Ishikawa (cell line): ENCODE data around the gene DRICH1.

Experiments
- CEBPB ChIP-seq: IDR thresholded peaks from 2 replicates; pipeline ENCODE4 v1.6.1; 2012
- CREB1 ChIP-seq: IDR thresholded peaks from 2 replicates; pipeline ENCODE4 v1.6.1; 2012; ENCODE audit warnings: low read depth
- EGR1 ChIP-seq: IDR thresholded peaks from 2 replicates; pipeline ENCODE4 v1.6.1; 2012
- EP300 ChIP-seq: IDR thresholded peaks from 2 replicates; pipeline ENCODE4 v1.6.1; 2012; ENCODE audit warnings: borderline replicate concordance
- FOXM1 ChIP-seq: IDR thresholded peaks from 2 replicates; pipeline ENCODE4 v1.6.1; 2012; ENCODE audit warnings: low read depth, borderline replicate concordance
- MAX ChIP-seq: IDR thresholded peaks from 2 replicates; pipeline ENCODE4 v1.6.1; 2012
- NFIC ChIP-seq: IDR thresholded peaks from 2 replicates; pipeline ENCODE4 v1.6.1; 2012
- RAD21 ChIP-seq: IDR thresholded peaks from 2 replicates; pipeline ENCODE4 v1.6.1; 2012; ENCODE audit warnings: low read depth
- TAF1 ChIP-seq: IDR thresholded peaks from 2 replicates; pipeline ENCODE4 v1.6.1; 2012; ENCODE audit warnings: low read depth, mild to moderate bottlenecking
- TCF12 ChIP-seq: IDR thresholded peaks from 2 replicates; pipeline ENCODE4 v1.6.1; 2012; ENCODE audit warnings: low read depth
- TEAD4 ChIP-seq: IDR thresholded peaks from 2 replicates; pipeline ENCODE4 v1.6.1; 2012
- USF1 ChIP-seq: IDR thresholded peaks from 2 replicates; pipeline ENCODE4 v1.6.1; 2012
- YY1 ChIP-seq: IDR thresholded peaks from 2 replicates; pipeline ENCODE4 v1.6.1; 2012; ENCODE audit warnings: low read depth
- ZBTB7A ChIP-seq: IDR thresholded peaks from 2 replicates; pipeline ENCODE4 v1.6.1; 2012; ENCODE audit warnings: low read depth
- TF ChIP-seq, protein P1 (sequence below): IDR thresholded peaks from 2 replicates; pipeline ENCODE4 v1.6.1; 2012; ENCODE audit warnings: low read depth, mild to moderate bottlenecking

Gene DRICH1

DNA sequence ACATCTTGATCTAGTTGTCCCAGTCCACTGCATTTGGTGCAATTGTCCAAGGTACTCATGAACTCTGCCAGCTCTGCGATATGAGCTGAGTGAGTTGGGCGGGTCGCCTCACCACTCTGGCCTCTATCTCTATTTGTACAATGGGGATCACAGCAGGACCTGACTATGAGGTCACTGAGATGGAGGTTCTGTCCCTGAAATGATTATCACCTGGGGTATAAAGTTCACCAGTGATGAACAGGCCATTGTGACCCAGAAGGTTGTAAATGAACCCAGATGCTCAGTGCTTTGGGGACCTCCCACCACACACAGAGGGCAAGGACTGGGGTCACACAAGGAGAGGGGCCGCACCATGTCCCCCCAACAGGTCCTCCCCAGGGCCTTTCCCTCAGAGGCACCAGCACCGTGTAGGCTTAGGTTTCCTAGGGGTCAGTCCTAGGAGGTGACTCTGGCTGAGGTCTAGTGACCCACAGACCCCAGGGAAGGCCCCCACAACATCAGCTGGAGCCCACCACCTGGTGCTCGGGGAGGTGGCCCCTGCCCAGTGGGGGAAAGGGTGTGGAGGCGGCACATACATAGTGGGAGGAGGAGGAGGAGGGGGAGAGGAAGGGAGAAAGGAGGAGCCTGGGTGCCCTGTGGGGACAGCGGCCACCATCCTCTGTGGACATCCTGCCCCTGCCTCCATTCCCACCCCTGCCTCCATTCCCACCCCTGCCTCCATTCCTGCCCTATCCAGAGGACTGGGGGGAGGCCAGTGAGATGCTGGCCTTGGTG lies 27.0 kb downstream of the DRICH1 start:
- no peak for TF ChIP-seq FOXM1
- TF ChIP-seq TAF1, result no peak
- no peak for TF ChIP-seq MAX
- TF ChIP-seq CREB1, result no peak
- no peak for TF ChIP-seq NFIC
- TF ChIP-seq TCF12, result no peak
- no peak for TF ChIP-seq YY1
- TF ChIP-seq, protein P1, sequence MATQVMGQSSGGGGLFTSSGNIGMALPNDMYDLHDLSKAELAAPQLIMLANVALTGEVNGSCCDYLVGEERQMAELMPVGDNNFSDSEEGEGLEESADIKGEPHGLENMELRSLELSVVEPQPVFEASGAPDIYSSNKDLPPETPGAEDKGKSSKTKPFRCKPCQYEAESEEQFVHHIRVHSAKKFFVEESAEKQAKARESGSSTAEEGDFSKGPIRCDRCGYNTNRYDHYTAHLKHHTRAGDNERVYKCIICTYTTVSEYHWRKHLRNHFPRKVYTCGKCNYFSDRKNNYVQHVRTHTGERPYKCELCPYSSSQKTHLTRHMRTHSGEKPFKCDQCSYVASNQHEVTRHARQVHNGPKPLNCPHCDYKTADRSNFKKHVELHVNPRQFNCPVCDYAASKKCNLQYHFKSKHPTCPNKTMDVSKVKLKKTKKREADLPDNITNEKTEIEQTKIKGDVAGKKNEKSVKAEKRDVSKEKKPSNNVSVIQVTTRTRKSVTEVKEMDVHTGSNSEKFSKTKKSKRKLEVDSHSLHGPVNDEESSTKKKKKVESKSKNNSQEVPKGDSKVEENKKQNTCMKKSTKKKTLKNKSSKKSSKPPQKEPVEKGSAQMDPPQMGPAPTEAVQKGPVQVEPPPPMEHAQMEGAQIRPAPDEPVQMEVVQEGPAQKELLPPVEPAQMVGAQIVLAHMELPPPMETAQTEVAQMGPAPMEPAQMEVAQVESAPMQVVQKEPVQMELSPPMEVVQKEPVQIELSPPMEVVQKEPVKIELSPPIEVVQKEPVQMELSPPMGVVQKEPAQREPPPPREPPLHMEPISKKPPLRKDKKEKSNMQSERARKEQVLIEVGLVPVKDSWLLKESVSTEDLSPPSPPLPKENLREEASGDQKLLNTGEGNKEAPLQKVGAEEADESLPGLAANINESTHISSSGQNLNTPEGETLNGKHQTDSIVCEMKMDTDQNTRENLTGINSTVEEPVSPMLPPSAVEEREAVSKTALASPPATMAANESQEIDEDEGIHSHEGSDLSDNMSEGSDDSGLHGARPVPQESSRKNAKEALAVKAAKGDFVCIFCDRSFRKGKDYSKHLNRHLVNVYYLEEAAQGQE, result no peak
- TF ChIP-seq TEAD4, result no peak
- TF ChIP-seq EGR1, result no peak
- no peak for TF ChIP-seq EP300

GRCh38 chr22:23603266-23603665 lies 28.9 kb downstream of the DRICH1 start:
- TF ChIP-seq TAF1 (no peak), ZBTB7A (no peak), TCF12 (no peak), NFIC (no peak), CEBPB (no peak), EP300 (no peak), MAX (no peak), YY1 (no peak), EGR1 (no peak), USF1 (no peak), FOXM1 (no peak)
- TF ChIP-seq, protein P1, result no peak

DNA sequence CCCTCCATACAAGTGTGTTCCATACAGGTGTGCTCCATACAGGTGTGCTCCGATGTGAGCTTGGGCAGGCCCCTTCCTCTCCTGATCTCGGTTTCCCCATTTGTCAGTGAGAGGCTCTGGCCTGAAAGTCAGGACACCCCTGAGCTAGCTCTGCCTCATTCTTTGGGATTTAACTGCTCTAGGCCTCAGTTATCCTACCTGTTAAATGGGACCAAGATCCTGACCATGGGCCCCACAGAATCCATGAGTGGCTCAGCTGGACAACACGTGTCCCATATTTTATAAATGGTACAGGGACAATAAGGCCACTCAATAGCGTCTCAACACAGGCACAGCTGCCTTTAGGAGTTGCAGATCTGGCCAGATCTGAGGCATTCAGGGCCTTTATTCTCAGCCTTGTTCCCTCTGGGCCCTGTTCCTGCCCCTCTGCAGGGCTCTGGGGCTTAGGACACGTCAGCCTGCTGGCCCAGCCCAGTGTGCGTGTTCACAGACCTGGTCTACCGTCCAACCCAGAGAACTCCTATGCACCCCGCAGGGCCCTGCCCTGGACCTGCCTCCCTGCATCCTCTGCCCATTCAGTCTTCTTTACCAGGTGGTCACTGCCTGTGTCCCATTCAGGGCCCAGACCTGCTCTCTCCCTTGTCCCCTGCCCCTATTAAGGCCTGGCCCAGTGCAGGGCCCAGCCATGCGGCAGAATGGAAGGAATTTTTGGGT lies 33.2 kb downstream of the DRICH1 start:
- TF ChIP-seq NFIC (no peak), TCF12 (no peak), TAF1 (no peak), EGR1 (no peak), MAX (no peak), RAD21 (no peak), ZBTB7A (no peak), USF1 (no peak), TEAD4 (no peak), CREB1 (no peak), YY1 (no peak)
- TF ChIP-seq, protein P1, result no peak

DNA sequence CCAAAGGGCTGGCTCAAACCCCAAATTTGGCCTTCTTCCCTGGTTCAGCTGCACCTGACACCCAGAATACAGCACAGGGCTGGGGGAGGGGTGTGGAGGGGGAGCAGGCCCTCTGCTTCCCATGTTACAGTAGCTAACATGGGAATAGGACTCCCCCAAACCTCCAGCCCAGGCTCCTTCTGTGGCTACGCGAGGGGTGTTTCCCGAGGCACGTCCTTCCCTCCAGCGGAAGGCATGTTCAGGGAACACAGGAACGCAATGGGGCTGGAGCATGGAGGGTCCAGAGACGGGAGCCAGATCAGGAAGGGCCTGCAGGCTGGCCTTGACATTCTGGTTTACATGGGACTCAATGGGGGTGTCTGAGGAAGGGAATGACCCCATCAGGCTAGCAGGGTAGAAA lies 40.3 kb downstream of the DRICH1 start:
- TF ChIP-seq EP300 (no peak), RAD21 (no peak), TEAD4 (no peak), MAX (no peak), USF1 (no peak), NFIC (no peak), CEBPB (no peak), ZBTB7A (no peak), CREB1 (no peak)
- TF ChIP-seq, protein P1, result no peak
